NAMALWA (cell line): ENCODE measurements around the gene SHROOM4.
A peak's percentile ranks its signal among the peaks of the same experiment; 100 is the strongest.

Experiments
- DNase-seq: peaks from one replicate; pipeline ENCODE4 v3.0.0-alpha.2; 2015; ENCODE audit warnings: low spot score

SHROOM4 gene

GRCh38 chrX:50780144-50780543 is 33.9 kb downstream of the SHROOM4 start:
- no peak for DNase-seq

- no peak for DNase-seq
Measured at GRCh38 chrX:50779694-50780093, 34.3 kb downstream of the SHROOM4 start.

- no peak for DNase-seq
Measured at GRCh38 chrX:50778272-50778671, 35.7 kb downstream of the SHROOM4 start.

GRCh38 chrX:50776248-50776647 is 37.7 kb downstream of the SHROOM4 start:
- DNase-seq: no peak

- DNase-seq: no peak
Measured at GRCh38 chrX:50771382-50771781, 42.6 kb downstream of the SHROOM4 start.

- no peak for DNase-seq
Measured at GRCh38 chrX:50770702-50771101, 43.3 kb downstream of the SHROOM4 start.

GRCh38 chrX:50769389-50770063 is 44.5 kb downstream of the SHROOM4 start:
- DNase-seq: no peak

GRCh38 chrX:50768801-50769200 is 45.2 kb downstream of the SHROOM4 start:
- DNase-seq: no peak

GRCh38 chrX:50765986-50766385 is 48.0 kb downstream of the SHROOM4 start:
- DNase-seq: no peak

GRCh38 chrX:50762578-50762977 is 51.4 kb downstream of the SHROOM4 start:
- no peak for DNase-seq

- DNase-seq: no peak
Measured at GRCh38 chrX:50756276-50756675, 57.7 kb downstream of the SHROOM4 start.

GRCh38 chrX:50751091-50751490 is 62.9 kb downstream of the SHROOM4 start:
- DNase-seq: no peak

- peak; percentile 30 for DNase-seq
Measured at GRCh38 chrX:50747471-50747900, 66.5 kb downstream of the SHROOM4 start.

- no peak for DNase-seq
Measured at GRCh38 chrX:50736656-50737055, 77.3 kb downstream of the SHROOM4 start.

GRCh38 chrX:50726296-50726695 is 87.7 kb downstream of the SHROOM4 start:
- no peak for DNase-seq

GRCh38 chrX:50725310-50725709 is 88.7 kb downstream of the SHROOM4 start:
- no peak for DNase-seq

GRCh38 chrX:50723006-50723405 is 91.0 kb downstream of the SHROOM4 start:
- DNase-seq: no peak

GRCh38 chrX:50721764-50722521 is 92.1 kb downstream of the SHROOM4 start:
- no peak for DNase-seq

- DNase-seq: no peak
Measured at GRCh38 chrX:50719614-50720013, 94.4 kb downstream of the SHROOM4 start.

- DNase-seq: no peak
Measured at GRCh38 chrX:50718776-50719175, 95.2 kb downstream of the SHROOM4 start.

GRCh38 chrX:50716706-50717105 is 97.3 kb downstream of the SHROOM4 start:
- DNase-seq: no peak

GRCh38 chrX:50712777-50713176 is 101.2 kb downstream of the SHROOM4 start:
- DNase-seq: no peak

GRCh38 chrX:50711907-50712306 is 102.1 kb downstream of the SHROOM4 start:
- no peak for DNase-seq
